ENCODE results near the gene RTN4R. TPM values are rescaled to one million over a fixed set of nuclear protein-coding genes. Genes with fewer than 3 reads are reported as not detected.

The RTN4R gene
- total and polyA plus RNA-seq, 2 of the 13 experiments (the other 11 are each of a cell fraction or from before 2014, with no cell fraction given), result 0.22 to 0.77 TPM

- H3K9me3 ChIP-seq (ENCODE audit: low read length), result no peaks in the 10 kb centered on the region
- H2AFZ ChIP-seq (ENCODE audit: low read length), result no peak overlapping the region
- no TSS peak for BruUV-seq (replicated peaks)
- H3K4me2 ChIP-seq (ENCODE audit: low read depth, low read length), result no peak overlapping the region
- TF ChIP-seq SMAD9 (CRISPR knock-in tag; IDR thresholded peaks at IDR 0.05) (no peak), RCOR2 (CRISPR knock-in tag; IDR thresholded peaks at IDR 0.05) (no peak), RFXAP (CRISPR knock-in tag; IDR thresholded peaks at IDR 0.05; ENCODE audit: borderline replicate concordance) (no peak), SRF (IDR thresholded peaks at IDR 0.05; ENCODE audit: low read depth, low read length) (no peak), ZNF343 (CRISPR knock-in tag; IDR thresholded peaks at IDR 0.05) (no peak), CCAR2 (optimal IDR thresholded peaks at IDR 0.05; ENCODE audit: low read depth, low read length) (no peak), HHEX (CRISPR knock-in tag; IDR thresholded peaks at IDR 0.05) (no peak), ZZZ3 (CRISPR knock-in tag; IDR thresholded peaks at IDR 0.05; ENCODE audit: borderline replicate concordance) (no peak), UBTF (CRISPR knock-in tag; IDR thresholded peaks at IDR 0.05) (no peak), TEF (CRISPR knock-in tag; IDR thresholded peaks at IDR 0.05) (no peak), RAD51 (IDR thresholded peaks at IDR 0.05; ENCODE audit: borderline replicate concordance) (no peak), MATR3 (CRISPR knock-in tag; IDR thresholded peaks at IDR 0.05) (no peak), ZNF33A (CRISPR knock-in tag; IDR thresholded peaks at IDR 0.05; ENCODE audit: borderline replicate concordance) (no peak), IKZF4 (CRISPR knock-in tag; IDR thresholded peaks at IDR 0.05; ENCODE audit: borderline replicate concordance, low read depth, not compliant biosample characterization) (no peak), ZNF451 (CRISPR knock-in tag; IDR thresholded peaks at IDR 0.05) (no peak)
- H3K79me2 ChIP-seq (ENCODE audit: insufficient read depth, low read length), result no peaks in the 10 kb centered on the region
- no peak for FAIRE-seq
- H3K4me1 ChIP-seq (ENCODE audit: insufficient read depth, low read length), result peaks cover 3% of the 10 kb centered on the region; the same call in 1 of the 2 replicates
- ChIA-PET CTCF (ENCODE audit: low intra/inter-chr PET ratio, low total read pairs) (interaction anchor here (1.1 kb wide), 1 partner anchor 26 kb away, joined by 6 read pairs; no protein-coding TSS in a partner anchor), POLR2A (no interaction called here)
- ATAC-seq, result no peak
- no peak overlapping the region for H3K9ac ChIP-seq (ENCODE audit: insufficient read depth, low read depth, low read length)
- intact Hi-C loops (cut with micrococcal nuclease; ENCODE audit: unreplicated experiment), result no loop called here
- no peaks in the 10 kb centered on the region for H3K36me3 ChIP-seq (replicated peaks in 1 of 2; ENCODE audit: control insufficient read depth in 1 of 2, insufficient read depth in 2 of 2, low read length in 2 of 2)
- in situ Hi-C loops (cut with HindIII; ENCODE audit: extremely low pct_ligation_motif_present, low pct_unique_long_range_greater_than_20kb), result no loop called here
- no peak for DNase-seq (ENCODE audit: low spot score)
- WGBS (ENCODE audit: low lambda C conversion rate), result 0% methylated on average over 2 of the region's 8 CpGs
- H3K4me3 ChIP-seq (replicated peaks in 1 of 3; ENCODE audit: insufficient read depth in 1 of 3, low read depth in 2 of 3, low read length in 3 of 3), result no peak overlapping the region
- H3K27me3 ChIP-seq (ENCODE audit: control insufficient read depth in 1 of 2, insufficient read depth in 2 of 2, low read length in 2 of 2), result peaks cover 3 to 34% of the 10 kb centered on the region in 2 experiments; a peak in 4 of 5 replicates
- H3K27ac ChIP-seq (ENCODE audit: extremely low read length, insufficient read depth, low read length), result no peak overlapping the region
- H4K20me1 ChIP-seq (ENCODE audit: insufficient read depth, low read length), result peaks cover 6% of the 10 kb centered on the region; the same call in 1 of the 2 replicates
These were observed 8.8 kb downstream of the RTN4R start for GRCh38 chr22:20259327-20259688.

Data from HepG2 (cell line).